HepG2 (cell line): Measurements from ENCODE around the gene NPBWR2. TPM values are rescaled to one million over a fixed set of nuclear protein-coding genes. Genes with fewer than 3 reads are reported as not detected.

ENCODE experiments used
- polyA plus RNA-seq, 8 experiments: library from polyadenylated mRNA; depleted of rRNA in 3 of 8; stranded (reverse) in 7 of 8; unstranded in 1 of 8; fragments of >200 nt; fragmentation: Illumina TruSeq in 4 of 8; extraction: Trizol in 4 of 8; gene quantifications; 2 replicates each; pipeline versions ENCODE4 v1.2.1 to v1.2.3, GENCODE V29; 2011 to 2016; ENCODE audit warnings: low read depth in 4 of 8, missing spikeins in 1 of 8, mixed read lengths in 1 of 8; ENCODE audit not compliant: insufficient read depth in 1 of 8
- total RNA-seq, 5 experiments: library from RNA; depleted of rRNA; stranded (reverse); fragments of >200 nt; fragmentation: Illumina TruSeq; extraction: Trizol; gene quantifications; 2 replicates each; pipeline ENCODE4 v1.2.3, GENCODE V29; 2016; ENCODE audit warnings: low read depth in 1 of 5
- TF ChIP-seq, protein P1 (sequence below): sonication (generic); formaldehyde crosslinking; IDR thresholded peaks from 2 replicates; pipeline ENCODE4 v1.4.0; 2020; ENCODE audit warnings: mild to moderate bottlenecking, missing genetic modification reagents

Gene NPBWR2
- total and polyA plus RNA-seq, 2 of the 13 experiments (the other 11 are each of a cell fraction or from before 2014, with no cell fraction given), result not detected

DNA sequence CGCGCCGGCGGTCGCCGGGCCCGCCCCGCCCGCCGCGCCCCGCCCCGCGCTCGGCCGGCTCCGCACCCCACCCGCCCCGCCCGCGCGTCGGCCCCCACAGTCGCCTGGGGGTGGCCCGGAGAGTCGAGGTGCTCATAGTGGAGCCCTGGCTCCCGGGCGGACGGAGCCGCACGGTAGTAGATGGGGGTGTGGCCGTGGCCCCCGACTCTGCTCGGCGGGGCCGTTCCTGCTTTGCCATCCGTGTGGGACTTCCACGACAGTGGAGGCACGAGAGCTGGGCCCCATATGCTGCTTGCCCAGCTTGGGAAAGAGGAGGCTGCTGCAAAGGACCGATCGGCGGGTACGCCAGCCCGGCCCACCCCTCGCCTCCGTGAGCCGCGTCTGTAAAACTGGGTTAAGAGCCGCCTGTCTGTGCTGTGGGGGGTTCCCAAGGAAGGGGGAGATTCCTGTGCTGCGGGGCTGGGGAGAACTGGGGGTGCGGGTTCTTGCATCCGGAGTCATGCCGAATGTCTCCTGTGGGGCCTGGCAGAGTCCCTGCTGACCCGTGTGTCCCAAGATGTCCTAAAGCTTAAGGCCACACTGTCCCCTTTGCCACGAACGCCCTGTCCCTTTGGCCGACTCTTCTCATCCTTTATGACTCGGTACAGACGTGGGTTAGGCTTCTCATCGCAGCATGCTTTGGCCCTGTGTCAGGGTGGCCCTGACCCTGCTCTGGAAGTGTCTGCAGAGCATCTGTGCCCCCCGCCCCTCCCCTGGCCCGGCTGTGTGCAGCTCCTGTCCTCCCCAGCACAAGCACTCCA lies 27.2 kb downstream of the NPBWR2 start, which contains the start of gene OPRL1 (continued):
- TF ChIP-seq, protein P1, sequence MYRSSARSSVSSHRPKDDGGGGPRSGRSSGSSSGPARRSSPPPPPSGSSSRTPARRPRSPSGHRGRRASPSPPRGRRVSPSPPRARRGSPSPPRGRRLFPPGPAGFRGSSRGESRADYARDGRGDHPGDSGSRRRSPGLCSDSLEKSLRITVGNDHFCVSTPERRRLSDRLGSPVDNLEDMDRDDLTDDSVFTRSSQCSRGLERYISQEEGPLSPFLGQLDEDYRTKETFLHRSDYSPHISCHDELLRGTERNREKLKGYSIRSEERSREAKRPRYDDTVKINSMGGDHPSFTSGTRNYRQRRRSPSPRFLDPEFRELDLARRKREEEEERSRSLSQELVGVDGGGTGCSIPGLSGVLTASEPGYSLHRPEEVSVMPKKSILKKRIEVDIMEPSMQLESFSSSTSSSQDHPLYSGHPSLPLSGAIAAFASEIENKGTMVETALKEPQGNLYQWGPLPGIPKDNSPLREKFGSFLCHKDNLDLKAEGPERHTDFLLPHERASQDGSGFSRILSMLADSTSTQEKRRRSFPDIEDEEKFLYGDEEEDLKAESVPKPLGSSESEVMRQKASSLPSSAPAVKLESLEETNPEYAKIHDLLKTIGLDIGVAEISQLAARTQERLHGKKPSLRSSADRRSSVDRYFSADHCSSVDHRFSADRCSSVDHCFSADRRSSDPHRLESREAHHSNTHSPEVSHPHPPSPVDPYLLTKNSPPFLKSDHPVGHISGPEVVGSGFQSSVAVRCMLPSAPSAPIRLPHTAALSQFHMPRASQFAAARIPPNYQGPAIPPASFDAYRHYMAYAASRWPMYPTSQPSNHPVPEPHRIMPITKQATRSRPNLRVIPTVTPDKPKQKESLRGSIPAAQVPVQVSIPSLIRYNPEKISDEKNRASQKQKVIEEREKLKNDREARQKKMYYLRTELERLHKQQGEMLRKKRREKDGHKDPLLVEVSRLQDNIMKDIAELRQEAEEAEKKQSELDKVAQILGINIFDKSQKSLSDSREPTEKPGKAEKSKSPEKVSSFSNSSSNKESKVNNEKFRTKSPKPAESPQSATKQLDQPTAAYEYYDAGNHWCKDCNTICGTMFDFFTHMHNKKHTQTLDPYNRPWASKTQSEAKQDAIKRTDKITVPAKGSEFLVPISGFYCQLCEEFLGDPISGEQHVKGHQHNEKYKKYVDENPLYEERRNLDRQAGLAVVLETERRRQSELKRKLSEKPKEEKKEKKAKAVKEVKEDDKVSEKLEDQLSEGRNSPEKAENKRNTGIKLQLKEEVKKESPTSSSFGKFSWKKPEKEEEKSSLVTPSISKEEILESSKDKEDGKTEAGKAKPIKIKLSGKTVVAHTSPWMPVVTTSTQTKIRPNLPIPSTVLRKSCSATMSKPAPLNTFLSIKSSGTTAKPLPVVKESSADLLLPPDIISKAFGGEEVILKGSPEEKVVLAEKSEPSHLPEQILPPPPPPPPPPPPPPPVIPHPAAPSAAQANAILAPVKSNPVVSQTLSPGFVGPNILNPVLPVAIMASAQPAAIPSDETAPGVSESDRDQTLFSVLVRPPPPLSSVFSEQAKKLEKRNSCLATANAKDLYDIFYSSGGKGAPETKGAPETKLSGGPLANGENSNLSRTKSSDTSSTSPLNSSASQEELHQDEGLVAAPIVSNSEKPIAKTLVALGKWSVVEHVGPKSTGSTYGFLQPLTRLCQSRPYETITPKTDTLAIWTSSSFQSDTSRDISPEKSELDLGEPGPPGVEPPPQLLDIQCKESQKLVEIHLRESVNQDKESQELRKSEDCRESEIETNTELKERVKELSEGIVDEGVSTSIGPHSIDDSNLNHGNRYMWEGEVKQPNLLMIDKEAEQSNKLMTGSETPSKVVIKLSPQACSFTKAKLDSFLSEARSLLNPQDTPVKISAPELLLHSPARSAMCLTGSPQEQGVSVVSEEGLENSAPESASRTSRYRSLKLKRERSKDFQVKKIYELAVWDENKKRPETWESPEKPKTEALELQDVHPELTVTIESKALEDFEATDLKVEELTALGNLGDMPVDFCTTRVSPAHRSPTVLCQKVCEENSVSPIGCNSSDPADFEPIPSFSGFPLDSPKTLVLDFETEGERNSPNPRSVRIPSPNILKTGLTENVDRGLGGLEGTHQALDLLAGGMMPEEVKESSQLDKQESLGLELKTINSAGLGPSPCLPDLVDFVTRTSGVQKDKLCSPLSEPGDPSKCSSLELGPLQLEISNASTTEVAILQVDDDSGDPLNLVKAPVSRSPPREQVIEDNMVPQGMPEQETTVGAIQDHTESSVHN (CRISPR knock-in tag), result peak; percentile 72; the same call in 1 of the 2 replicates
